ENCODE data around the gene CABYR. TPM values are rescaled to one million over a fixed set of nuclear protein-coding genes. Genes with fewer than 3 reads are reported as not detected.

Gene CABYR
- total and polyA plus RNA-seq, 2 of the 13 experiments (the other 11 are each of a cell fraction or from before 2014, with no cell fraction given) = 0.71 to 0.88 TPM

- intact Hi-C loops (cut with micrococcal nuclease; ENCODE audit: unreplicated experiment) = no loop called here
- Histone ChIP-seq H4K20me1 (ENCODE audit: insufficient read depth, low read length) (no peaks in the 10 kb centered on the region), H3K4me2 (ENCODE audit: low read depth, low read length) (no peak overlapping the region), H3K4me1 (ENCODE audit: insufficient read depth, low read length) (no peaks in the 10 kb centered on the region), H2AFZ (ENCODE audit: low read length) (no peak overlapping the region), H3K4me3 (replicated peaks in 1 of 3; ENCODE audit: insufficient read depth in 1 of 3, low read depth in 2 of 3, low read length in 3 of 3) (no peak overlapping the region), H3K79me2 (ENCODE audit: insufficient read depth, low read length) (no peaks in the 10 kb centered on the region), H3K9ac (ENCODE audit: insufficient read depth, low read depth, low read length) (no peak overlapping the region), H3K27me3 (ENCODE audit: control insufficient read depth in 1 of 2, insufficient read depth in 2 of 2, low read length in 2 of 2) (peaks cover 0 to 16% of the 10 kb centered on the region in 2 experiments; a peak in 1 of 5 replicates), H3K36me3 (replicated peaks in 1 of 2; ENCODE audit: control insufficient read depth in 1 of 2, insufficient read depth in 2 of 2, low read length in 2 of 2) (no peaks in the 10 kb centered on the region), H3K9me3 (ENCODE audit: low read length) (no peaks in the 10 kb centered on the region), H3K27ac (ENCODE audit: extremely low read length, insufficient read depth, low read length) (no peak overlapping the region)
- FAIRE-seq (no peak), DNase-seq (ENCODE audit: low spot score) (no peak), ATAC-seq (no peak)
- CTCF ChIA-PET (ENCODE audit: low intra/inter-chr PET ratio, low total read pairs) = no interaction called here
- WGBS (ENCODE audit: low lambda C conversion rate) = 53% methylated on average over 7 of the region's 7 CpGs
- POLR2A ChIA-PET = no interaction called here
- no TSS peak for BruUV-seq (replicated peaks)
- in situ Hi-C loops (cut with HindIII; ENCODE audit: extremely low pct_ligation_motif_present, low pct_unique_long_range_greater_than_20kb) = no loop called here
- no peak for TF ChIP-seq MZF1 (CRISPR knock-in tag; IDR thresholded peaks at IDR 0.05; ENCODE audit: borderline replicate concordance)
- no peak for TF ChIP-seq KDM5A (IDR thresholded peaks at IDR 0.05; ENCODE audit: borderline replicate concordance, low read length)
- TF ChIP-seq NKX3-1 (CRISPR knock-in tag; IDR thresholded peaks at IDR 0.05) = no peak
- no peak for TF ChIP-seq RARG (CRISPR knock-in tag; IDR thresholded peaks at IDR 0.05; ENCODE audit: low read depth)
- no peak for TF ChIP-seq ZNF205 (CRISPR knock-in tag; IDR thresholded peaks at IDR 0.05)
- no peak for TF ChIP-seq ZBTB2 (CRISPR knock-in tag; IDR thresholded peaks at IDR 0.05; ENCODE audit: low read depth)
- no peak for TF ChIP-seq TERF1 (CRISPR knock-in tag; IDR thresholded peaks at IDR 0.05)
- no peak for TF ChIP-seq ZKSCAN1 (IDR thresholded peaks at IDR 0.05; ENCODE audit: low read length)
- TF ChIP-seq ZIK1 (CRISPR knock-in tag; IDR thresholded peaks at IDR 0.05; ENCODE audit: borderline replicate concordance, low read depth) = no peak
- TF ChIP-seq CEBPZ (IDR thresholded peaks at IDR 0.05; ENCODE audit: low read length) = no peak
- no peak for TF ChIP-seq ZNF552 (CRISPR knock-in tag; IDR thresholded peaks at IDR 0.05; ENCODE audit: borderline replicate concordance)
- no peak for TF ChIP-seq ZBTB37 (CRISPR knock-in tag; IDR thresholded peaks at IDR 0.05)
- no peak for TF ChIP-seq TOPORS (CRISPR knock-in tag; IDR thresholded peaks at IDR 0.05)
- TF ChIP-seq SYNCRIP (IDR thresholded peaks at IDR 0.05; ENCODE audit: insufficient read depth, low read depth, low read length) = no peak
- TF ChIP-seq SCMH1 (CRISPR knock-in tag; IDR thresholded peaks at IDR 0.05; ENCODE audit: borderline replicate concordance) = no peak
- TF ChIP-seq NFIB (CRISPR knock-in tag; IDR thresholded peaks at IDR 0.05; ENCODE audit: borderline replicate concordance) = no peak
- no peak for TF ChIP-seq ZNF841 (CRISPR knock-in tag; IDR thresholded peaks at IDR 0.05; ENCODE audit: borderline replicate concordance)
Measured at GRCh38 chr18:24168496-24168895, 29.6 kb downstream of the CABYR start.

Measured in HepG2 (cell line).